ENCODE measurements around the gene TMX4.

- TF ChIP-seq CTCF (IDR thresholded peaks at IDR 0.05) = no peak
- TF ChIP-seq POLR2A (IDR thresholded peaks at IDR 0.05) = no peak
Observed at GRCh38 chr20:8066662-8067061, 47.1 kb upstream of the TMX4 start.

Data from body of pancreas (tissue), 4 donors.